Lower lobe of right lung (tissue), 2 donors: ENCODE results near the gene CPT1B. TPM values are rescaled to one million over a fixed set of nuclear protein-coding genes. Genes with fewer than 3 reads are reported as not detected.

Source experiments
- ATAC-seq, 2 donors: fragments of 200-7000 bp; cut with Tn5 transposase; one replicate each; pipeline ENCODE4 v1.9.1; 2020 to 2022; ENCODE audit warnings: mild to moderate bottlenecking in 2 of 2, moderate library complexity in 2 of 2
- DNase-seq: peaks from one replicate; pipeline ENCODE4 v3.0.0-alpha.2; 2020
- H3K27ac ChIP-seq: fragments of 200-600 bp; one replicate; pipeline ENCODE4 v1.8.0; 2022
- H3K27me3 ChIP-seq: fragments of 200-600 bp; one replicate; pipeline ENCODE4 v1.8.0; 2022; ENCODE audit warnings: low read depth
- H3K36me3 ChIP-seq: fragments of 200-600 bp; one replicate; pipeline ENCODE4 v1.8.0; 2022; ENCODE audit warnings: mild to moderate bottlenecking
- H3K4me1 ChIP-seq: fragments of 200-600 bp; one replicate; pipeline ENCODE4 v1.8.0; 2022
- H3K4me3 ChIP-seq: fragments of 200-600 bp; one replicate; pipeline ENCODE4 v1.8.0; 2022; ENCODE audit warnings: mild to moderate bottlenecking
- H3K9me3 ChIP-seq: fragments of 200-600 bp; one replicate; pipeline ENCODE4 v1.8.0; 2022
- CTCF ChIP-seq: fragments of 200-600 bp; IDR thresholded peaks from one replicate; pipeline ENCODE4 v1.8.0; 2022; ENCODE audit warnings: antibody characterized with exemption, mild to moderate bottlenecking
- intact Hi-C: fragments of 100-400 bp; cut with DNase I; formaldehyde crosslinking; loops from one replicate; pipeline ENCODE4 v1.11.0; 2022
- total RNA-seq: library from RNA; stranded (reverse); fragmentation: NEBNext Ultra II Directional; extraction: Animal tissue kit (Norgen Biotek cat#: 25700); gene quantifications from one replicate; pipeline ENCODE4 v1.2.1, GENCODE V29; 2021
- donor health status: DM: no; HTN: yes; CAD: no; lungs with severe emphysema.

CPT1B gene
- total RNA-seq, 1 donor from 2014 or later: 12.6 TPM

DNA sequence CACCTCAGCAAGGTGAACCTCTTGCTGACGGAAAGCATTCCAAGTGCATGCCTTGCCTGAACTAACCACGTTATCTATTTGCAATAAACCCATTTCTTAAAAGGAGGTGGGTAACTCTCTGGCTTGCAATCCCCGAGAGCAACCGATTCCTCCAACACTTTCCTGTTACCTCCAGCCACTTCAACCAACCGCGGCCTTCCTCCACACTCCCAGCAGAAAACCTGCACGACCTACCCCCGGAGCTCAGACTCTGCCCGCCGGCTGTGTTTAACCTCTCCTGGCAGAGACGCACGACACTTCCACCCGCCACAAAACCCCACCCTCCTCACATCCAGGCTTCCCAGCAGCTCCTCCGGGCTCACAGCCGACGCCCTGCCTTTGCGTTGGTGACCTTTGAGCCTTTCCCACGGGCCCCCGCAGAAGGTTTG, 53.5 kb downstream of the CPT1B start:
- peak in 1 of 2 donors; percentile 0 for ATAC-seq

GRCh38 chr22:50523806-50524675, 54.2 kb downstream of the CPT1B start:
- H3K9me3 ChIP-seq: no peaks in the 10 kb centered on the region
- intact Hi-C loops: no loop called here
- DNase-seq (no peak), ATAC-seq (no peak)
- peaks cover 41% of the 10 kb centered on the region for H3K4me1 ChIP-seq
- peaks cover 51% of the 10 kb centered on the region for H3K36me3 ChIP-seq
- TF ChIP-seq CTCF: no peak
- no peaks in the 10 kb centered on the region for H3K27me3 ChIP-seq
- no peak overlapping the region for H3K27ac ChIP-seq
- H3K4me3 ChIP-seq: peak overlapping the region; percentile 79

More for the DNA sequence above, 53.5 kb downstream of the CPT1B start:
- Histone ChIP-seq H3K4me1 (peaks cover 45% of the 10 kb centered on the region), H3K4me3 (peak overlapping the region; percentile 79), H3K36me3 (peaks cover 44% of the 10 kb centered on the region), H3K27me3 (no peaks in the 10 kb centered on the region), H3K9me3 (no peaks in the 10 kb centered on the region), H3K27ac (peak overlapping the region; percentile 93)
- no peak for DNase-seq
- intact Hi-C loops: no loop called here
- no peak for TF ChIP-seq CTCF

DNA sequence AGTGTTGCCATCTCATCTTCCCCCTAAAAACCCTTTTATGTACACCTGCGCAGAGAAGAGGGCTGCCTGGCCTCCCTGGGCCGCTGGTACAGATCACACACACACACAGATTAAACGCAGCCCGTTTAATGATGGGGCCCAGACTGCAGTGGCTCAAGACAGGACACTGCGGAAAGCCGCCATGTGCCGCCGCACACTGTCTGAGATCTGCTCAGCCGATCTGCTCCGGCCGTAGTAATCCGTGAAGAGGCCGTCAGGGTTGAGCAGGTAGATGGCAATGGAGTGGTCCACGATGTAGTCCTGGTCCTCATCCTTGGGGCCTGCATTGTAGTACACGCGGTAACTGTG, 54.8 kb downstream of the CPT1B start:
- Histone ChIP-seq H3K27me3 (no peaks in the 10 kb centered on the region), H3K36me3 (peaks cover 57% of the 10 kb centered on the region), H3K9me3 (no peaks in the 10 kb centered on the region), H3K4me1 (peaks cover 35% of the 10 kb centered on the region), H3K4me3 (no peak overlapping the region), H3K27ac (no peak overlapping the region)
- intact Hi-C loops: no loop called here
- DNase-seq: no peak
- no peak for ATAC-seq
- no peak for TF ChIP-seq CTCF

- Histone ChIP-seq H3K4me1 (peaks cover 30% of the 10 kb centered on the region), H3K9me3 (no peaks in the 10 kb centered on the region), H3K4me3 (no peak overlapping the region), H3K27me3 (no peaks in the 10 kb centered on the region), H3K27ac (no peak overlapping the region), H3K36me3 (peaks cover 62% of the 10 kb centered on the region)
- ATAC-seq (no peak), DNase-seq (no peak)
- intact Hi-C loops: no loop called here
- no peak for TF ChIP-seq CTCF
Measured at GRCh38 chr22:50522806-50523438, 55.3 kb downstream of the CPT1B start.

- TF ChIP-seq CTCF: no peak
- Histone ChIP-seq H3K9me3 (no peaks in the 10 kb centered on the region), H3K27ac (no peak overlapping the region), H3K4me3 (no peak overlapping the region), H3K27me3 (no peaks in the 10 kb centered on the region), H3K36me3 (peaks cover 68% of the 10 kb centered on the region), H3K4me1 (peaks cover 24% of the 10 kb centered on the region)
- intact Hi-C loops: no loop called here
- ATAC-seq (no peak), DNase-seq (no peak)
Measured at GRCh38 chr22:50522208-50522805, 55.9 kb downstream of the CPT1B start.
